ENCODE data around the gene SP140.

GRCh38 chr2:230256733-230257332 is 31.3 kb downstream of the SP140 start:
- no peak for TF ChIP-seq POLR2A (IDR thresholded peaks at IDR 0.05; ENCODE audit: low read length)
- TF ChIP-seq GATA1 (IDR thresholded peaks at IDR 0.05; ENCODE audit: low read depth, low read length) = no peak

Data from erythroblast (primary cell).